SK-N-SH treated with all-trans-retinoic acid at 6 μM for 48 hours (cell line): ENCODE results near the gene NINJ2.

ENCODE experiments used
- ATAC-seq: fragments of 200-7000 bp; cut with Tn5 transposase; 3 replicates; pipeline ENCODE4 v1.9.1; 2020; ENCODE audit warnings: mild to moderate bottlenecking, moderate library complexity
- ARNTL ChIP-seq: fragments of 450-650 bp; formaldehyde crosslinking; IDR thresholded peaks from 2 replicates; pipeline ENCODE4 v1.5.0; 2020; ENCODE audit warnings: low read depth, mild to moderate bottlenecking, moderate library complexity, borderline replicate concordance
- CSDC2 ChIP-seq: fragments of 250-450 bp; sonication (Bioruptor Pico); IDR thresholded peaks from 2 replicates; pipeline ENCODE4 v1.5.0; 2020; ENCODE audit warnings: mild to moderate bottlenecking, moderate library complexity
- ESRRG ChIP-seq: fragments of 250-450 bp; sonication (Bioruptor Pico); IDR thresholded peaks from 2 replicates; pipeline ENCODE4 v1.6.1; 2021; ENCODE audit warnings: mild to moderate bottlenecking
- GLIS3 ChIP-seq: fragments of 250-450 bp; sonication (Bioruptor Pico); IDR thresholded peaks from 2 replicates; pipeline ENCODE4 v1.5.0; 2020; ENCODE audit warnings: mild to moderate bottlenecking, moderate library complexity
- ISL1 ChIP-seq: fragments of 250-450 bp; sonication (Bioruptor Pico); IDR thresholded peaks from 2 replicates; pipeline ENCODE4 v2.1.2; 2022; ENCODE audit warnings: mild to moderate bottlenecking, moderate library complexity
- OSR1 ChIP-seq: fragments of 250-450 bp; sonication (Bioruptor Pico); IDR thresholded peaks from 2 replicates; pipeline ENCODE4 v1.8.0; 2022; ENCODE audit warnings: moderate library complexity, mild to moderate bottlenecking, inconsistent platforms
- POU6F1 ChIP-seq: fragments of 250-450 bp; sonication (Bioruptor Pico); IDR thresholded peaks from 2 replicates; pipeline ENCODE4 v1.8.0; 2021; ENCODE audit warnings: low read depth, mild to moderate bottlenecking, moderate library complexity, borderline replicate concordance
- RARB ChIP-seq: fragments of 250-450 bp; sonication (Bioruptor Pico); IDR thresholded peaks from 2 replicates; pipeline ENCODE4 v1.8.0; 2021; ENCODE audit warnings: mild to moderate bottlenecking, moderate library complexity
- SNAI2 ChIP-seq: fragments of 250-450 bp; sonication (Bioruptor Pico); IDR thresholded peaks from 2 replicates; pipeline ENCODE4 v1.5.0; 2020; ENCODE audit warnings: mild to moderate bottlenecking, moderate library complexity
- TOX ChIP-seq: fragments of 250-450 bp; sonication (Bioruptor Pico); IDR thresholded peaks from 2 replicates; pipeline ENCODE4 v1.8.0; 2021; ENCODE audit warnings: mild to moderate bottlenecking, moderate library complexity, borderline replicate concordance
- ZC3H10 ChIP-seq: fragments of 250-450 bp; sonication (Bioruptor Pico); IDR thresholded peaks from 2 replicates; pipeline ENCODE4 v1.5.1; 2021; ENCODE audit warnings: mild to moderate bottlenecking, moderate library complexity
- ZFP3 ChIP-seq: fragments of 250-450 bp; sonication (Bioruptor Pico); IDR thresholded peaks from 2 replicates; pipeline ENCODE4 v1.5.0; 2020; ENCODE audit warnings: mild to moderate bottlenecking, moderate library complexity
- ZFP30 ChIP-seq: fragments of 450-650 bp; formaldehyde crosslinking; IDR thresholded peaks from 2 replicates; pipeline ENCODE4 v1.5.0; 2022; ENCODE audit warnings: mild to moderate bottlenecking, moderate library complexity
- ZNF565 ChIP-seq: fragments of 450-650 bp; formaldehyde crosslinking; conservative IDR thresholded peaks from 2 replicates; pipeline ENCODE4 v1.5.0; 2020; ENCODE audit warnings: low read depth, mild to moderate bottlenecking, moderate library complexity
- ZNF70 ChIP-seq: fragments of 450-650 bp; formaldehyde crosslinking; IDR thresholded peaks from 2 replicates; pipeline ENCODE4 v1.5.0; 2020; ENCODE audit warnings: mild to moderate bottlenecking, moderate library complexity
- ZNF8 ChIP-seq: fragments of 450-650 bp; formaldehyde crosslinking; IDR thresholded peaks from 2 replicates; pipeline ENCODE4 v1.5.0; 2020; ENCODE audit warnings: mild to moderate bottlenecking, moderate library complexity
- TF ChIP-seq, protein P1 (sequence below): fragments of 250-450 bp; sonication (Bioruptor Pico); IDR thresholded peaks from 2 replicates; pipeline ENCODE4 v1.8.0; 2020; ENCODE audit warnings: mild to moderate bottlenecking, moderate library complexity, borderline replicate concordance
- TF ChIP-seq, protein P2 (sequence below): fragments of 250-450 bp; sonication (Bioruptor Pico); IDR thresholded peaks from 2 replicates; pipeline ENCODE4 v1.5.1; 2020; ENCODE audit warnings: low read depth, mild to moderate bottlenecking, moderate library complexity
- TF ChIP-seq, protein P3 (sequence below): fragments of 250-450 bp; sonication (Bioruptor Pico); IDR thresholded peaks from 2 replicates; pipeline ENCODE4 v1.5.1; 2021; ENCODE audit warnings: mild to moderate bottlenecking, moderate library complexity
- TF ChIP-seq, protein P4 (sequence below): fragments of 250-450 bp; sonication (Bioruptor Pico); IDR thresholded peaks from 2 replicates; pipeline ENCODE4 v1.5.0; 2020; ENCODE audit warnings: mild to moderate bottlenecking, moderate library complexity

Gene NINJ2

GRCh38 chr12:593396-594270 is 69.6 kb downstream of the NINJ2 start:
- ATAC-seq, result no peak
- no peak for TF ChIP-seq RARB (CRISPR knock-in tag)
- TF ChIP-seq ZFP30 (CRISPR knock-in tag), result no peak
- no peak for TF ChIP-seq ZC3H10 (CRISPR knock-in tag)
- TF ChIP-seq ZNF70 (CRISPR knock-in tag), result no peak
- no peak for TF ChIP-seq ZNF565
- TF ChIP-seq, protein P1, sequence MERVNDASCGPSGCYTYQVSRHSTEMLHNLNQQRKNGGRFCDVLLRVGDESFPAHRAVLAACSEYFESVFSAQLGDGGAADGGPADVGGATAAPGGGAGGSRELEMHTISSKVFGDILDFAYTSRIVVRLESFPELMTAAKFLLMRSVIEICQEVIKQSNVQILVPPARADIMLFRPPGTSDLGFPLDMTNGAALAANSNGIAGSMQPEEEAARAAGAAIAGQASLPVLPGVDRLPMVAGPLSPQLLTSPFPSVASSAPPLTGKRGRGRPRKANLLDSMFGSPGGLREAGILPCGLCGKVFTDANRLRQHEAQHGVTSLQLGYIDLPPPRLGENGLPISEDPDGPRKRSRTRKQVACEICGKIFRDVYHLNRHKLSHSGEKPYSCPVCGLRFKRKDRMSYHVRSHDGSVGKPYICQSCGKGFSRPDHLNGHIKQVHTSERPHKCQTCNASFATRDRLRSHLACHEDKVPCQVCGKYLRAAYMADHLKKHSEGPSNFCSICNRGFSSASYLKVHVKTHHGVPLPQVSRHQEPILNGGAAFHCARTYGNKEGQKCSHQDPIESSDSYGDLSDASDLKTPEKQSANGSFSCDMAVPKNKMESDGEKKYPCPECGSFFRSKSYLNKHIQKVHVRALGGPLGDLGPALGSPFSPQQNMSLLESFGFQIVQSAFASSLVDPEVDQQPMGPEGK, result no peak
- no peak for TF ChIP-seq ZFP3 (CRISPR knock-in tag)
- TF ChIP-seq POU6F1 (CRISPR knock-in tag), result no peak
- no peak for TF ChIP-seq ISL1 (CRISPR knock-in tag)
- TF ChIP-seq ARNTL, result no peak
- TF ChIP-seq SNAI2 (CRISPR knock-in tag), result no peak
- no peak for TF ChIP-seq GLIS3
- TF ChIP-seq, protein P2, sequence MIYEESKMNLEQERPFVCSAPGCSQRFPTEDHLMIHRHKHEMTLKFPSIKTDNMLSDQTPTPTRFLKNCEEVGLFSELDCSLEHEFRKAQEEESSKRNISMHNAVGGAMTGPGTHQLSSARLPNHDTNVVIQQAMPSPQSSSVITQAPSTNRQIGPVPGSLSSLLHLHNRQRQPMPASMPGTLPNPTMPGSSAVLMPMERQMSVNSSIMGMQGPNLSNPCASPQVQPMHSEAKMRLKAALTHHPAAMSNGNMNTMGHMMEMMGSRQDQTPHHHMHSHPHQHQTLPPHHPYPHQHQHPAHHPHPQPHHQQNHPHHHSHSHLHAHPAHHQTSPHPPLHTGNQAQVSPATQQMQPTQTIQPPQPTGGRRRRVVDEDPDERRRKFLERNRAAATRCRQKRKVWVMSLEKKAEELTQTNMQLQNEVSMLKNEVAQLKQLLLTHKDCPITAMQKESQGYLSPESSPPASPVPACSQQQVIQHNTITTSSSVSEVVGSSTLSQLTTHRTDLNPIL, result no peak
- TF ChIP-seq ZNF8 (CRISPR knock-in tag), result no peak
- TF ChIP-seq TOX (CRISPR knock-in tag), result no peak
- TF ChIP-seq, protein P3, sequence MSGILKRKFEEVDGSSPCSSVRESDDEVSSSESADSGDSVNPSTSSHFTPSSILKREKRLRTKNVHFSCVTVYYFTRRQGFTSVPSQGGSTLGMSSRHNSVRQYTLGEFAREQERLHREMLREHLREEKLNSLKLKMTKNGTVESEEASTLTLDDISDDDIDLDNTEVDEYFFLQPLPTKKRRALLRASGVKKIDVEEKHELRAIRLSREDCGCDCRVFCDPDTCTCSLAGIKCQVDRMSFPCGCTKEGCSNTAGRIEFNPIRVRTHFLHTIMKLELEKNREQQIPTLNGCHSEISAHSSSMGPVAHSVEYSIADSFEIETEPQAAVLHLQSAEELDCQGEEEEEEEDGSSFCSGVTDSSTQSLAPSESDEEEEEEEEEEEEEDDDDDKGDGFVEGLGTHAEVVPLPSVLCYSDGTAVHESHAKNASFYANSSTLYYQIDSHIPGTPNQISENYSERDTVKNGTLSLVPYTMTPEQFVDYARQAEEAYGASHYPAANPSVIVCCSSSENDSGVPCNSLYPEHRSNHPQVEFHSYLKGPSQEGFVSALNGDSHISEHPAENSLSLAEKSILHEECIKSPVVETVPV (CRISPR knock-in tag), result no peak
- TF ChIP-seq, protein P4, sequence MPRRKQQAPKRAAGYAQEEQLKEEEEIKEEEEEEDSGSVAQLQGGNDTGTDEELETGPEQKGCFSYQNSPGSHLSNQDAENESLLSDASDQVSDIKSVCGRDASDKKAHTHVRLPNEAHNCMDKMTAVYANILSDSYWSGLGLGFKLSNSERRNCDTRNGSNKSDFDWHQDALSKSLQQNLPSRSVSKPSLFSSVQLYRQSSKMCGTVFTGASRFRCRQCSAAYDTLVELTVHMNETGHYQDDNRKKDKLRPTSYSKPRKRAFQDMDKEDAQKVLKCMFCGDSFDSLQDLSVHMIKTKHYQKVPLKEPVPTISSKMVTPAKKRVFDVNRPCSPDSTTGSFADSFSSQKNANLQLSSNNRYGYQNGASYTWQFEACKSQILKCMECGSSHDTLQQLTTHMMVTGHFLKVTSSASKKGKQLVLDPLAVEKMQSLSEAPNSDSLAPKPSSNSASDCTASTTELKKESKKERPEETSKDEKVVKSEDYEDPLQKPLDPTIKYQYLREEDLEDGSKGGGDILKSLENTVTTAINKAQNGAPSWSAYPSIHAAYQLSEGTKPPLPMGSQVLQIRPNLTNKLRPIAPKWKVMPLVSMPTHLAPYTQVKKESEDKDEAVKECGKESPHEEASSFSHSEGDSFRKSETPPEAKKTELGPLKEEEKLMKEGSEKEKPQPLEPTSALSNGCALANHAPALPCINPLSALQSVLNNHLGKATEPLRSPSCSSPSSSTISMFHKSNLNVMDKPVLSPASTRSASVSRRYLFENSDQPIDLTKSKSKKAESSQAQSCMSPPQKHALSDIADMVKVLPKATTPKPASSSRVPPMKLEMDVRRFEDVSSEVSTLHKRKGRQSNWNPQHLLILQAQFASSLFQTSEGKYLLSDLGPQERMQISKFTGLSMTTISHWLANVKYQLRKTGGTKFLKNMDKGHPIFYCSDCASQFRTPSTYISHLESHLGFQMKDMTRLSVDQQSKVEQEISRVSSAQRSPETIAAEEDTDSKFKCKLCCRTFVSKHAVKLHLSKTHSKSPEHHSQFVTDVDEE (CRISPR knock-in tag), result no peak
- no peak for TF ChIP-seq CSDC2 (CRISPR knock-in tag)

- ATAC-seq, result no peak
- TF ChIP-seq OSR1 (CRISPR knock-in tag) (no peak), ESRRG (CRISPR knock-in tag) (no peak)
- TF ChIP-seq, protein P3 (CRISPR knock-in tag), result no peak
- TF ChIP-seq, protein P2, result no peak
These were observed 71.2 kb downstream of the NINJ2 start for GRCh38 chr12:592024-592505.
